ENCODE results near the gene SUPT3H. TPM values are rescaled to one million over a fixed set of nuclear protein-coding genes. Genes with fewer than 3 reads are reported as not detected.

Gene SUPT3H
- total and polyA plus RNA-seq, 2 of the 8 experiments (the other 6 are each of a cell fraction or from before 2014, with no cell fraction given): 18.8 to 23.0 TPM

- H3K4me3 ChIP-seq (ENCODE audit: extremely low read depth in 1 of 4, insufficient read depth in 2 of 4, low read depth in 3 of 4, low read length in 4 of 4): no peak overlapping the region
- H2BK12ac ChIP-seq (ENCODE audit: low read depth, low read length): no peak overlapping the region
- no peaks in the 10 kb centered on the region for H4K20me1 ChIP-seq (replicated peaks in 1 of 2; ENCODE audit: control insufficient read depth in 1 of 2, insufficient read depth in 2 of 2, low read length in 2 of 2)
- peaks cover 12 to 14% of the 10 kb centered on the region in 2 experiments; a peak in 3 of 4 replicates for H3K9me3 ChIP-seq (ENCODE audit: insufficient read depth in 2 of 2, low read depth in 1 of 2, low read length in 1 of 2)
- no peak overlapping the region for H2BK120ac ChIP-seq (replicated peaks; ENCODE audit: low read depth, low read length)
- H3K23ac ChIP-seq (ENCODE audit: insufficient read length): no peak overlapping the region
- H3K56ac ChIP-seq (replicated peaks; ENCODE audit: insufficient read length, low read depth, low read length): no peak overlapping the region
- H3K27me3 ChIP-seq (replicated peaks in 1 of 4; ENCODE audit: control insufficient read depth in 3 of 4, extremely low read depth in 1 of 4, insufficient read depth in 3 of 4, low read length in 3 of 4): no peaks in the 10 kb centered on the region
- FAIRE-seq (no peak), DNase-seq (ENCODE audit: low read depth in 1 of 2, low spot score in 2 of 2) (no peak)
- H3K9ac ChIP-seq (replicated peaks in 1 of 4; ENCODE audit: extremely low read depth in 1 of 4, low read depth in 3 of 4, low read length in 3 of 4): no peak overlapping the region
- H3K4me2 ChIP-seq (ENCODE audit: insufficient read depth in 1 of 2, low read depth in 2 of 2, low read length in 2 of 2): no peak overlapping the region
- H3K4ac ChIP-seq (replicated peaks; ENCODE audit: insufficient read length, low read depth, low read length): no peak overlapping the region
- H2BK20ac ChIP-seq (ENCODE audit: low read length): no peak overlapping the region
- no peak overlapping the region for H2AK5ac ChIP-seq (ENCODE audit: low read depth, low read length)
- no peak overlapping the region for H4K91ac ChIP-seq (replicated peaks; ENCODE audit: insufficient read length, low read length)
- 89% methylated on average over 1 of the region's 1 CpG; no CpG with 5 or more reads in 1 of the 2 experiments for WGBS, 2 experiments (ENCODE audit: extremely low coverage in 1 of 2, insufficient coverage in 1 of 2, insufficient read length in 1 of 2, insufficient replicate concordance in 2 of 2, low coverage in 1 of 2, low lambda C conversion rate in 2 of 2, missing lambda C conversion rate in 1 of 2)
- H3K79me1 ChIP-seq (ENCODE audit: low read depth, low read length): no peaks in the 10 kb centered on the region
- no peak overlapping the region for H4K5ac ChIP-seq (ENCODE audit: insufficient read length, low read depth, low read length)
- H2BK15ac ChIP-seq (ENCODE audit: low read length): no peak overlapping the region
- 0 out of 7 replicates have a peak, but pooled peaks cover 0 to 3% (median 0%) of the 10 kb centered on the region in 4 experiments for H3K4me1 ChIP-seq (replicated peaks in 1 of 4; ENCODE audit: control insufficient read depth in 3 of 4, insufficient read depth in 4 of 4, low read length in 3 of 4)
- no peaks in the 10 kb centered on the region for H3K23me2 ChIP-seq (ENCODE audit: low read depth, low read length)
- no peak overlapping the region for H3K27ac ChIP-seq (ENCODE audit: low read depth, low read length)
- peaks cover 0 to 2% (median 0%) of the 10 kb centered on the region in 4 experiments; a peak in 2 of 8 replicates for H3K36me3 ChIP-seq (ENCODE audit: control insufficient read depth in 2 of 4, insufficient read depth in 4 of 4, low read length in 3 of 4)
- no peaks in the 10 kb centered on the region for H3K79me2 ChIP-seq (ENCODE audit: control insufficient read depth in 1 of 2, insufficient read depth in 2 of 2, low read length in 2 of 2)
- no peak overlapping the region for H2AFZ ChIP-seq (ENCODE audit: low read length)
- no peak overlapping the region for H3K18ac ChIP-seq (ENCODE audit: extremely low read depth, low read length)
- ChIA-PET CTCF (ENCODE audit: partially characterized antibody) (no interaction called here), POLR2A (ENCODE audit: partially characterized antibody) (no interaction called here)
- H4K8ac ChIP-seq (ENCODE audit: extremely low read depth, insufficient read depth, low read length): no peak overlapping the region
- H3K14ac ChIP-seq (ENCODE audit: insufficient read length): no peak overlapping the region
- no peak overlapping the region for H2BK5ac ChIP-seq (ENCODE audit: low read depth, low read length)
- TF ChIP-seq EP300 (IDR thresholded peaks at IDR 0.05; ENCODE audit: borderline replicate concordance in 1 of 2, low read depth in 2 of 2, low read length in 2 of 2) (no peak), EZH2 (IDR thresholded peaks at IDR 0.05; ENCODE audit: low read depth, low read length, severe bottlenecking) (no peak), ATF3 (IDR thresholded peaks at IDR 0.05; ENCODE audit: insufficient read depth, low read depth, low read length) (no peak), SIRT6 (IDR thresholded peaks at IDR 0.05; ENCODE audit: low read length) (no peak), CTBP2 (IDR thresholded peaks at IDR 0.05; ENCODE audit: borderline replicate concordance, insufficient read depth, insufficient read length, low read length) (no peak), SIX5 (IDR thresholded peaks at IDR 0.05; ENCODE audit: low read depth, low read length) (no peak), BACH1 (IDR thresholded peaks at IDR 0.05; ENCODE audit: low read length) (no peak), NANOG (IDR thresholded peaks at IDR 0.05; ENCODE audit: insufficient read depth, low read depth, low read length, poor library complexity, severe bottlenecking) (no peak), NRF1 (IDR thresholded peaks at IDR 0.05; ENCODE audit: low read depth, low read length) (no peak), MAFK (IDR thresholded peaks at IDR 0.05; ENCODE audit: low read depth, low read length) (no peak), RAD21 (IDR thresholded peaks at IDR 0.05 in 1 of 2, conservative IDR thresholded peaks at IDR 0.05 in 1 of 2; ENCODE audit: low read depth in 2 of 2, low read length in 2 of 2) (no peak), CREB1 (IDR thresholded peaks at IDR 0.05) (no peak), SAP30 (IDR thresholded peaks at IDR 0.05; ENCODE audit: insufficient read depth, insufficient replicate concordance, low read length) (no peak)
These were observed 99.4 kb downstream of the SUPT3H start for GRCh38 chr6:45278367-45278766.
